Brain pericyte (primary cell): ENCODE measurements around the gene FBXO28.

Experiments used
- DNase-seq: peaks from one replicate; pipeline ENCODE4 v3.0.0-alpha.2; 2012; ENCODE audit warnings: low read depth, low spot score

The FBXO28 gene

DNA sequence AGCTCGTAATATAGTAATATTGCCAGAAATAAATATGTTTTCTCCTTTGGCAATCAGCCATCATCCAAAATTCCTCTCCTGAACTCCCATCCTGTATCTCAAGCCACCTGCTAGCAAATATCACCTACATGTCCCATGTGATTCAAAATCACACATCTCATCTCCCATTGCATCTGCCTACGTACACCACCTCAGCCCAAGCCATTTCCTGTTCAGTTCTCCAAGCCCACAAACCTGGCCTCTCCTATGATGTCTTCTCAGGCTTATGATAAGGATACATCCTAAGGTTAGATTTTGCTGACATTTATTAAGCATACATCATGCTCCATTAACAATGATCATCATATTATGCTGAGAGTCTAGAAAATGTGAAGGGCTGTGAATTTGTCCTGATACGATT lies 37.2 kb downstream of the FBXO28 start:
- no peak for DNase-seq

DNA sequence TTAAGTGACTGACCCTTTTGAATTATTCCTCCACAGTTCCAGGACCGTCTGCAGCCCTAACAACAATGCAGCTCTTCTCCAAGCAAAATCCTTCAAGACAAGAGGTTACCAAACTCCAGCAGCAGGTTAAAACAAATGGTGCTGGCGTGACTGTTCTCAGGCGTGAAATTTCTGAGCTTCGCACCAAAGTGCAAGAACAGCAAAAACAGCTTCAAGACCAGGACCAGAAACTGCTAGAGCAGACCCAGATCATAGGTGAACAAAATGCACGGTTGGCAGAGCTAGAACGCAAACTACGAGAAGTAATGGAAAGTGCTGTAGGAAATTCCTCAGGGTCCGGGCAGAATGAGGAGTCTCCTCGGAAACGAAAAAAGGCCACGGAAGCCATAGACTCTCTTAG lies 43.4 kb downstream of the FBXO28 start:
- DNase-seq: no peak

DNA sequence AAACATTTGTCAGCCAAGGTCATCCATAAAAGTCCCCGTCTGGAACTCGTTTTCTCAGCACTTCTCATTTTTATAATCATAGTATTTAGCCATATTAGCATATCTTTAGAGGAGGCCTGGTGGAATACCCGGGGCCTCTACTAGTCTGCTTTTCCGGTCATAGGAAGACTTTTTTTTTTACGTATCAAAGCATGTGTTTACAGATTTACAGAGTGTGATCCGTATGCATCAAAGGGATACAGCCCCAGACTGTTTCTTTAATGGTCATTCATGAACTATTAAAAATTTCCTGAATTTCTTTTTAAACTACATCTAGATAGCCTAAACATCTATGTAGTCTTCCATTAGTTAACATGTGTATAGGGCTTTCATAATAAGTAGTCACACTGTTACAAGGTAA lies 45.6 kb downstream of the FBXO28 start:
- no peak for DNase-seq

DNA sequence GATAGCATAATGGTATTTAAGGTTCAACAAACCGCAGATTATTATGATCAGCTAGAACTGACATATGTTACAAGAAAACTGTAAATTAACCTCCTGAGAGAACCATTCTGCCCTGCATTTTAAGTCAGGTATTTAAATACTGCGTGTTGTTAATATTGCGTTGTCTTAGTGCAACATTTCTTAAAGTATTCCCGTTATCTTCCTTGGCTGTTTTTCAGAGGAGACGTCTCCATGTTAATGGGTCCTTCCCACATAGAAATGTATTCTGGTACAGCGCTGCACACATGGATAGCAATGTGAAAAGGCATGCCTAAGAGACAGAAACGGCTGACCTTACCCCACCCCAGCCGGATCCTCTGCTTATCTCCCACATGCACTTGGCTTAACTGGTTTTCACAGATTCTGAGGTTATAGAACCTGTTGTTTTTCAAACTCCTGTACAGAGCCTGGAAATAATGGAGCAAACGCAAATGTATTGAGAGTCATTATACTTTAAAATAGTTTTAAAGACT lies 46.3 kb downstream of the FBXO28 start:
- DNase-seq: no peak

DNA sequence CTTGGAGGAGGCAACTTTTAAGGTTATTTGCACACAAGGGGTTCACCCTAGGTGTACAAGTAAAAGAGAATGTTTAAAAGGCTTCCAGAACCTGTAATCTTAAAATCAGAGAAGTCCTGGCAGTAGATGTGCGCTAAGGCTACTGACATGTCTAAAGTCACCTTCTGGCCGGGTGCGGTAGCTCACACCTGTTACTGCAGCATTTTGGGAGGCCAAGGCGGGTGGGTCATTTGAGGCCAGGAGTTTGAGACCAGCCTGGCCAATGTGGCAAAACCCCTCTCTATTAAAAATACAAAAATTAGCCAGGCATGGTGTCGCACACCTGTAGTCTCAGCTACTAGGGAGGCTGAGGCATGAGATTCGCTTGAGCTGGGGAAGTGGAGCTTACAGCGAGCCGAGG lies 48.9 kb downstream of the FBXO28 start:
- DNase-seq: no peak

DNA sequence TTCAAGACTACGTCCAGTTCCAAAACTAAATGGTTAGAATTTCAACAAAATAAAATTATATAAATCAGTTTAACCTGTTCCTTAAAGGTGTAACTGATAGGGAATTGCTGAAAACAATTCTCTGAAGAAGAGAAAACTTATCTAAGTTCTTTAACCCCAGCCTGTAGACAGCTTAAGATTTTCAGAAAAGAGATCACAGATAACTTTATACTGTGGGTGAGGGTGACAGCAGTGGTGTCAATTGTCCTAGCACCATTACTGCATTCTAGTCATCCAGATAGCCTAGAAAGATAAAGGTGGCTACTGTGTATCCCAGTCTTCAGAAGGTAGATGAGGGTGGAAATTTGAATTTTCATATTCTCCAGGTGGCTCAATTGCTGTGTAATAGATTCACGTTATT lies 49.4 kb downstream of the FBXO28 start:
- DNase-seq: no peak

DNA sequence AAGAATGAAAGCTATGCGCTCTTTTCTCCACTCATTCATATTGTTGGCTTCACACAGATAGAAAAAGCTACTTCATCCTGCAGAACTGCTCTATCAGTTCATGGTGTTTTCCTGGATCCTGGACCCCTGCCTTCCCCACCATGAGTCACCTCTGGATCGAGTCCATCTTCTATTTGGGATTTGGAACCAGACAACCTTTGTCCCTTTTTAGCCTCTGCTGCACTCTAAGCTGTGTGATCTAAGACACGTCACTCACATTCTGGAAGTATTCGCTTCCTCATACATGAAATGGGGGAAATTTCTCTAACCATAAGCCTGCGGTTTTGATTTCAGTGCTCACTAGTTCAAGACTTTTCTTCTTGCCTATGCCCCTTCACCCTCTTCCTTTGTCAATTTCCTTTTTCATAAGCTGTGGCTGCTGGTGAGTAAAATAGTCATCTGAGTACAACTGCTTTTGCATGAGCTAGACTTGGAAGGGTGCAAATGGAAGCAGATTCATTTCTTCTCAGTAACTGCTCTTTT lies 55.0 kb downstream of the FBXO28 start:
- DNase-seq: peak; percentile 50

DNA sequence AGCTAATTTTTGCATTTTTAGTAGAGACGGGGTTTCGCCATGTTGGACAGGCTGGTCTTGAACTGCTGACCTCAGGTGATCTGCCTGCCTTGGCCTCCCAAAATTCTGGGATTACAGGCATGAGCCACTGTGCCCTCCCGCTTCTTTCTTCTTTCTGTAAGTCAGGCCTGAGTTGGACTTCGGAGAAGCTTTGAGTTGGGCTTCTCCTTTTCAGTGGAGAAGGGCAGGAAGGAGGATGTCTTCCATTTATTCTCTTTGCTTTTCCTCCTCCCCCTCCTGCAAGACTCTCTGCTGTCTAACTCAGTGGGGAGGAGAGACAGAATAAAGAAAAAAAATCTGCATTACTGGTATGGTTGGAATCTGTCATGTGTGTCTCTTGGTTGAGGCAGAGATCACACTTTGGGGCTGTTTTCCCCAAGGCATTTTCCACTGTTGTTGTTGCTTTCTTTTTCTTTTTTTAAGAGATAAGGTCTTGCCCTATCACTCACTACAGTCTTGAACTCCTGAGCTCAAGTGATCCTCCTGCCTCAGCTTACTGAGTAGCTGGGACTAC lies 55.9 kb downstream of the FBXO28 start:
- no peak for DNase-seq

DNA sequence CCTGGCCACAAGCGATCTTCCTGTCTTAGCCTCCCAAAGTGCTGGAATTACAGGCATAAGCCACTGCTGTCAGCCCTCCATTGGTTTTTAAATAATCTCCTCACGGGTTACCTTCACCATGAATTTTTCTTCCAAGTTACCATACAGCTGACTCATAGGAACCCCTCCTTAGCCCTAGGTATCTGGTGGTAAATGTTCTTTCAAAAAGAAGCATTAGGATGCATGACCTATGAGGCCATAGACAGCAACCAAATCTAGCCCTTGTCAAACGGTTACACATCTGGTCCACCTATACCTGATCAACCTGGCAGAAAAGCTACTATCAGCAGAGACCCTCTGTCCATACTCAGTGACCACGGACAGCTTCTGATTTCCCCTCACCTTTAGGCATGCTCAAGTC lies 56.4 kb downstream of the FBXO28 start:
- no peak for DNase-seq

DNA sequence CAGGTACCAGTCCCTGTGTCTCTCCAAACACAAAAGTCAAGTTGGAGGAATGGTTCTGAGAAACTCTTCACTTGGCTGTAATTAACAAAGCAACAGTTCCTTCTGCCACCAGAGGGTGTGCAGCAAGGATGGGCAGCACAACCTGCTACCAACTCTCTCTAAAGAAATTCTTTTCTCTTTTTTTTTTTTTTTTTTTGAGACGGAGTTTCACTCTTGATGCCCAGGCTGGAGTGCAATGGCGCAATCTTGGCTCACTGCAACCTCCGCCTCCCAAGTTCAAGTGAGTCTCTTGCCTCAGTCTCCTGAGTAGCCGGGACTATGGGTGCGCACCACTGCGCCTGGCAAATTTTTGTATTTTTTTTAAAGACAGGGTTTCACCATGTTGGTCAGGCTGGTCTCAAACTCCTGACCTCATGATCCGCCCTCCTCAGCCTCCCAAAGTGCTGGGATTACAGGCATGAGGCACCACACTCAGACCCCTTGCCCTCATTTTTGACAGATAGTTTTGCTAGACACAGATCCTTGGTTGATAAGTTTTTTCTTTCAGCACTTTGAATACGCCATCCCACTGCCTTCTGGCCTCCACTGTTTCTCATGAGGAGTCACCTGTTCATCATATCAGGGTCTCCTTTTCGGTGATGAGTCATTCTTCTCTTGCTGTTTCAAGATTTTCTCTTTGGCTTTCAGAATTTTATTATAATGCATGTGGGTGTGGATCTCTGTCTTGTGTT lies 57.0 kb downstream of the FBXO28 start:
- no peak for DNase-seq

DNA sequence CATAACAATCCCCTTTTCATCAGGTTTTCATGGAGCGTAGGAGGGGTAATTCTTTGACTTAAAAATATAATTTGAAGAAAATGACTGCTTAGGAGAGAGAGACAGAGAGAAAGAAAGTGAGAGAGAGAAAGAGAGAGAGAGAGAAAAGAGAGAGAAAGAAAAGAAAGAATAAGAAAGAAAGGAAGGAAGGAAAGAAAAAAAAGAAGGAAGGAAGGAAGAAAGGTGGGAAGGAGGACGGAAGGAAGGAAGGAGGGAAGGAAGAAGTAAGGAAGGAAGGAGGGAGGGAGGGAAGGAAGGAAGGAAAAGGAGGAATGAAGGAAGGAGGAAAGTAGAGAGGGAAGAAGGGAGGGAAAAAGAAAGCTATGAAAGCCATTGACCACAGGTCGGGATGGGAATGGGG lies 58.3 kb downstream of the FBXO28 start:
- no peak for DNase-seq

DNA sequence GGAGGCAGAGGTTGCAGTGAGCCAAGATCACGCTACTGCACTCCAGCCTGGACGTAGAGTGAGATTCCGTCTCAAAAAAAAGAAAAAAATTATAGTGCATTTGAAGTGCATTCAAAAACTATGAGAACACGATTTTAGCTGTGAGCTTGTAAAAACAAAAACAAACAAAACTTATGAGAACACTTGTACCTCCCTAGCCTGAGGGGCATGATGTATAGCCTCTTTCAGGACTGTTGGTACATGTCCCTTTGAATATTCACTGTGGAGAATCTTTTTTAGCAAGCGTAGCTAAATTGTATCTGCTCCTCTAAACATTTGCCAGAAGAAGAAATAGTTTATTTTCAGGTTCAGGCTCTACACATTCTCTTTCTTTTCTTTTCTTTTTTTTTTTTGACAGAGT lies 59.6 kb downstream of the FBXO28 start:
- no peak for DNase-seq

DNA sequence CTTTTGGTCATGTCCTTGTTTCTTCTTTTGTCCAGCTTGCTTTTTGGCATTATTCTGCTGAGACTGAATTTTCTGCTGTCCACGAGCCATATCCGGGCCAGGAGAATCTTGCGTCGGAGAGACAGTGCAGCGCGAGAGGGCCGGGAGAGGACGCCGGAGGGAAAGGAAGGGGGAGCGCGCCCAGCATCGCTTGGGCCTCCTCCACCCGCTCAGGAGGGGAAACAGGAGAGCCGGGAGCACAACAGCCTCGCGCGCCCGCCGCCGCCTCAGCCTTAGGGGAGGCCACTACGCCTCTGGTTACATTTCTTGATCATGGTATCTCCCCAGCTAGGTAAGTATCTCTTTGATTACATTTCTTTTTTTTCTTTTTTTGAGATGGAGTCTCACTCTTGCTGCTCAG lies 61.7 kb downstream of the FBXO28 start:
- DNase-seq: no peak

DNA sequence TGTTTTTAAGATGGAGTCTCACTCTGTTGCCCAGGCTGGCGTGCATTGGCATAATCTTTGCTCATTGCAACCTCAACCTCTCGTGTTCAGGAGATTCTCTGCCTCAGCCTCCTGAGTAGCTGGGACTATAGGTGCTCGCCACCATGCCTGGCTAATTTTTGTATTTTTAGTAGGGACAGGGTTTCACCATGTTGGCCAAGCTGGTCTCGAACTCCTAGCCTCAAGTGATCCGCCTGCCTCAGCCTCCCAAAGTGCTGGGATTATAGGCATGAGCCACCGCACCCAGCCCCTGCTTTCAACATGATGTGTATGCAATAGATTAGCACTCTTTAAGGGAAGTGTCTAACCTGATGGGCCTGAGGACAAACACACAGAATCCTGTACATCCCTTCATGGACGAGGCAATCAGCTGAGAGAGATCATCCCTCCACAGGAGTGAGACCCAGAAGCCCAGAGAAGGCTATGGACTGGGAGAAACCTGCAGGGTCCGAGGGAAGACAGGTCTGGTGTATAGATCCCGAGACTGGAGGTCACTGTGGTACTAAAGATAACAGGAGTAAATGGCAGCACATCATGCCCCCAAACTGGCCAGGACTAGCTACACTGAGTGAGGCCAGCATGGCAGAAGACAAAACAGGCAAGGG lies 63.6 kb downstream of the FBXO28 start:
- DNase-seq: no peak

DNA sequence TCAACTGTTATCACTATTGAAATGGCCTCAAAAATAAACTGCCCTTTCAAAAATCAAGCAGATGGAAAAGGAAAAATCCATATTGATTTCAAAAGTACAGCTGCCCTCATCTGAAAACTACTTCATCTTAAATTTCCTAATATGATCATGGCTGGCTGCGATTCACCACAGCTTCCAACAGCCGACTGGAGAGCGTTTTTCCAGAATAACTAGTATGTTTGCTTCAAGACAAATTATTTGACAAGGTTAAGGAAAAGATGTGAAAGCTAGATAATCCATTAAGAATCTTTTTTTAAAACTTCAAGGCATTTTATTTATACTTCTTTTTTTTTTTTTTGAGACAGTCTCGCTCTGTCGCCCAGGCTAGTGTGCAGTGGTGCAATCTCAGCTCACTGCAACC lies 65.0 kb downstream of the FBXO28 start:
- DNase-seq: no peak

DNA sequence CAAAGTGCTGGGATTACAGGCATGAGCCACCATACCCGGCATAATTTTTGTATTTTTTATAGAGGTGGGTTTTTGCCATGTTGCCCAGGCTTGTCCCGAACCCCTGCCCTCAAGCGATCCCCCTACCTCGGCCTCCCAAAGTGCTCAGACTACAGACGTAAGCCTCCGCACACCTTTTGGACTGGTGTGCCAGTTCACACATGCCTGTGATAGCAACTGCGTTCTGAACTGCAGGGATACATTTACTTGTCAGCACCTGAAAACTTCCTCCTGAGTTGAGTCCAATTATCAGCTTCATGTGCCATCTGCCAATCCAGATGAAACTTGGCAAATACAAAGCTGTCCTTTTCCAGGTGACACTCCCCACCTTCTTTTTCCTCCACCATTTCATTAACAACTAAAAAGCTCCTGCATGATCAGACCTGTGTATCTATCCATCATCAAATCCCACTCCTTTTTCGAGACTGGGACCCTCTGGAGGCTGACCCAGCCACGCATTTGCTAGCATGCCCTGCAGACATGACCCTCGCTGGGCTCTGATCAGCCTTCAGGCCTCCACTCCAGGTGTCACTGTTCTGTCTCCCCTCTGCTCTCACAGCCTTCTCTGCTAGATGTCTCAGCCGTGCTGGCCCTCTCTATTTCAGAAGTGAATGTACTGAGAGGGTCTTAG lies 67.0 kb downstream of the FBXO28 start:
- no peak for DNase-seq

DNA sequence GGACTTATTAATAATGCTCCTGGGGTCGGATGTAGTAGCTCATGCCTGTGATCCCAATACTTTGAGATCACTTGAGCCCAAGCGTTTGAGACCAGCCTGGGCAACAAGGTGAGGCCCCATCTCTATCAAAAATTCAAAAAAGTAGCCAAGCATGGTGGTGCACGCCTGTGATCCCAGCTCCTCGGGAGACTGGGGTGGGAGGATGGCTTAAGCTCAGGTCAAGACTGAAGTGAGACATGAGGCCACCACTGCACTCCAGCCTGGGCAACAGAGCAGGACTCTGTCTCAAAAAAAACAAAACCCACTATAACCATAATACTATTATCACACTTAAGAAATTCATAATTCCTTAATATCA lies 67.5 kb downstream of the FBXO28 start:
- DNase-seq: no peak

DNA sequence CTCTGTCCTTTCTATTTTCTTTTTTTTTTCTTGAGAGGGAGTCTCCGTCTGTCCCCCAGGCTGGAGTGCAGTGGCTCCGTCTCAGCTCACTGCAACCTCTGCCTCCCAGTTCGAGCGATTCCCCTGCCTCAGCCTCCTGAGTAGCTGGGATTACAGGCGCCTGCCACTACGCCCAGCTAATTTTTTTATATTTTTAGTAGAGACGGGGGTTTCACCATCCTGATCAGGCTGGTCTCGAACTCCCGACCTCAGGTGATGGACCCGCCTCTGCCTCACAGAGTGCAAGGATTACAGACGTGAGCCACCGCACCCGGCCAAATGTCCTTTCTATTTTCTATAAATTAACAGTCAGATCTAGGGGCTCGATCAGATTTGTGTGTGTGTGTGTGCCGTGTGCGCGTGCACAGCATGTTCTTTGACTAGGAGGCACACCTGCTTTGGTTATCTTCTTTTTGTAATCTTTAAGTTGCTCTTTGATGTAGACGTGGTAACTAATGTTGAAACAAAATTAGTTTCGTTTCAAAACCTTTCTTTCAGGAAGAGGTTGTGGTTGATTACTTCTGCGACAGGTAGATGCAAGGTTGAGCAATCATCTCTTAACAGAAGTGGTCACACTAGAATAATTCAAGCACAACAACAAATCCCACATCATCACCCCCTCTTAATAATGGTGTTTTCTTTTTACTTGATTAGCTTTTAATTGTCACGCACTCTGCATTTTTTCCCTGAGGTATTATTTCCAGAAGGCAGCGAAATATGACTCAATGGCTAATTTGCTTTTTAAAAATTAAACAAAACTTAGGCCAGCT lies 68.3 kb downstream of the FBXO28 start:
- no peak for DNase-seq

DNA sequence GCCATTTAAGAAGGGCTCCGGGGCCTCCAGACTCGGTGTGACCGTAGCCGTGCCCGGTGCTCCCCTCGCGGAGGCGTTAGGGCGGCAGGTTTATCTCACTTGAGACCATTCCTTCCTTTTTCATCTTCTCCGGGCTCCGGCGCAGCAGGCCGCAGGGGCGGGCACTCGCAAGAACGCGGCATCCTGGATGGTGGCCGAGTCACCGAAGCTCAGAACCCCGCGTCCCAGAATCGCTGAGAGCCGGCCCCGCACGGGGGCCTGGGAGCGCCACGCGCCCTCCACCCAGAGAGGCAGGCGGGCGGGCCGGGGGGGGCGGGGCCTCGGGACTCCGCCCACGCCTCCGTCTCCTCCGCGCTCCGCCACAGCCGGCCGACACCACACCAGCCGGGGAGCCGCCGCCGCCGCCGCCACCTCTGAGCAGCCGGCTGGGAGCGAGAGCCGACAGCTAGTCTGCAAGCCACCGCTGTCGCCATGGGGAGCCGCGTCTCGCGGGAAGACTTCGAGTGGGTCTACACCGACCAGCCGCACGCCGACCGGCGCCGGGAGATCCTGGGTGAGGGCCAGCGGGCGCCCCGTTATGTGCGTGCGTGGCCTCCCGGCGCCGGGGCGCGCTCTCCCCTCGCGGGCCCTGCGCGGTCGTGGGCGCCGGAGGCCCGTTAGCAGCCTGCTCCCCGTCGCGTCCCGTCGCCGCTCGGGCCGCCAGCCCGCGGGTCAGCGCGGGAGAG lies 69.1 kb downstream of the FBXO28 start, which contains the start of gene DEGS1:
Gene DEGS1, plus strand, starts transcription at position 375 of the 725 bp plus-strand sequence. Its CDS starts 97 bp downstream, at position 472.
- no peak for DNase-seq

DNA sequence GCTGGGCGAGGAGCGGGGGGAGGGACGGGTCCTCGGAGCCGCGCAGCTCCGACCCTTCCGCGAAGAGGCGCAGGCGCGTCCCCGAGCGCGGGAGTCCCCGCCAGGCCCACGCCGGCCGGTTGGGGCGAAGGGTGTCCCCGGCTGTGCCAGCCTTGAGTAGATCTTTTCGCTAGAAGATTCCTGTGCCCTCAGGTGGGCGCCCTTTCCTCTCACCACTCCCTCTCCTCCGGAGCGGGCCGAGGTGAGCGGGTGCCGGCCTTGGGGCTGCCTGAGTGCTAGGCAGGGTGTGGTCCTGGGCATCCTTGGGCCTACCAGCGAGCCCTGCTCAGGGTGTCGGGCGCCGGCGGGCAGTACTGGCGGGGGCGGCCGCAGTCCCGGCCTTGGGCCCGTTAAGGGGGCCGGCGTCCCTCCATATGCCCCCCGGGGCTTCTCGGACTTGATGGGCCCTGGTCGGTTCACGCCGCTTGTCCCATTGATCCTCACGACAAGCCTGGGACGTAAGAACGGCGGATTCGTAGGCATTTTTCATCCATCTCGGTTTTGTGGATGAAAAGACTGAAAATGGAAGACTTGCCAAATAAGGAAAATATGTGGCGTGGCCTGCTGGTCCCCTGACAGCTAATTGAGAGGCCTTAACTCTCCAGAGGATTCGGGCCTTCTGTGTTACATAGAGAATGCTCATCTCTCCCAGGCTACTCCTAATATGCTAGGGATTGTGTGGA lies 69.8 kb downstream of the FBXO28 start:
- DNase-seq: no peak
